CMK (cell line): ENCODE measurements around the gene CATSPER1.
"Not testable (repeated sequence)": the region's sequence is repeated elsewhere in the genome, so short reads cannot be mapped to it uniquely, and the experiment has no call there.

Experiments used
- DNase-seq: peaks from one replicate; pipeline ENCODE4 v3.0.0-alpha.2; 2010; ENCODE audit warnings: low read depth

The CATSPER1 gene

GRCh38 chr11:66051766-66052663, 25.7 kb upstream of the CATSPER1 start, which contains the start of gene SF3B2:
Gene SF3B2, plus strand, starts transcription at chr11:66052364. Its CDS starts 21 bp downstream, at chr11:66052385.
- DNase-seq, result peak; percentile 99

GRCh38 chr11:66051371-66051765, 25.1 kb upstream of the CATSPER1 start:
- no peak for DNase-seq

- DNase-seq, result no peak
Observed at GRCh38 chr11:66050581-66051231, 24.4 kb upstream of the CATSPER1 start.

GRCh38 chr11:66048547-66049323, 22.5 kb upstream of the CATSPER1 start, which contains the start of gene GAL3ST3:
Gene GAL3ST3, minus strand, starts transcription at chr11:66049161. Its CDS starts 3,746 bp downstream, at chr11:66045415.
- no peak for DNase-seq

- DNase-seq, result no peak
Observed at GRCh38 chr11:66047541-66048365, 21.5 kb upstream of the CATSPER1 start.

GRCh38 chr11:66046901-66047300, 20.6 kb upstream of the CATSPER1 start:
- DNase-seq, result no peak

- peak; percentile 78 for DNase-seq
Observed at GRCh38 chr11:66045177-66045639, 18.9 kb upstream of the CATSPER1 start.

GRCh38 chr11:66044757-66045156, 18.5 kb upstream of the CATSPER1 start:
- no peak for DNase-seq

- no peak for DNase-seq
Observed at GRCh38 chr11:66042996-66043906, 17.0 kb upstream of the CATSPER1 start.

- no peak for DNase-seq
Observed at GRCh38 chr11:66042227-66042995, 16.1 kb upstream of the CATSPER1 start.

- no peak for DNase-seq
Observed at GRCh38 chr11:66039765-66040164, 13.5 kb upstream of the CATSPER1 start.

- no peak for DNase-seq
Observed at GRCh38 chr11:66037327-66037726, 11.0 kb upstream of the CATSPER1 start.

GRCh38 chr11:66036334-66036710, 10.0 kb upstream of the CATSPER1 start:
- DNase-seq, result no peak

- DNase-seq, result no peak
Observed at GRCh38 chr11:66035653-66036333, 9.5 kb upstream of the CATSPER1 start.

GRCh38 chr11:66032957-66033735, 6.9 kb upstream of the CATSPER1 start:
- DNase-seq, result no peak

GRCh38 chr11:66023186-66023440, 3.2 kb downstream of the CATSPER1 start:
- DNase-seq, result not testable (repeated sequence)

- DNase-seq, result no peak
Observed at GRCh38 chr11:66022401-66023185, 3.7 kb downstream of the CATSPER1 start.
